IMR-90 (cell line): ENCODE data around the gene FRAS1.

ENCODE experiments used
- BHLHE40 ChIP-seq: fragments of 150-350 bp; IDR thresholded peaks from 2 replicates; pipeline ENCODE4 v1.6.1; 2016; ENCODE audit warnings: mild to moderate bottlenecking, low read depth, low read length
- CEBPB ChIP-seq: IDR thresholded peaks from 2 replicates; pipeline ENCODE4 v1.6.1; 2012; ENCODE audit warnings: low read depth, low read length, improper control_type of control experiment
- FOS ChIP-seq: fragments of 150-350 bp; IDR thresholded peaks from 2 replicates; pipeline ENCODE4 v1.6.1; 2016; ENCODE audit warnings: low read depth, low read length
- MAFK ChIP-seq: IDR thresholded peaks from 2 replicates; pipeline ENCODE4 v1.6.1; 2012; ENCODE audit warnings: low read depth, low read length, improper control_type of control experiment
- POLR2A ChIP-seq: IDR thresholded peaks from 2 replicates; pipeline ENCODE4 v1.6.1; 2012; ENCODE audit warnings: mild to moderate bottlenecking, low read depth, low read length
- RAD21 ChIP-seq: IDR thresholded peaks from 2 replicates; pipeline ENCODE4 v1.6.1; 2012; ENCODE audit warnings: low read length, improper control_type of control experiment
- RCOR1 ChIP-seq: IDR thresholded peaks from 2 replicates; pipeline ENCODE4 v1.6.1; 2012; ENCODE audit warnings: mild to moderate bottlenecking, low read length, improper control_type of control experiment; ENCODE audit not compliant: insufficient replicate concordance
- RFX5 ChIP-seq: IDR thresholded peaks from 2 replicates; pipeline ENCODE4 v1.8.0; 2012; ENCODE audit warnings: low read depth, mild to moderate bottlenecking, low read length, moderate library complexity
- SMC3 ChIP-seq: fragments of 150-350 bp; IDR thresholded peaks from 2 replicates; pipeline ENCODE4 v1.6.1; 2016; ENCODE audit warnings: low read depth, mild to moderate bottlenecking, antibody characterized with exemption, low read length, moderate library complexity
- TF ChIP-seq, protein P1 (sequence below): fragments of 150-350 bp; IDR thresholded peaks from 2 replicates; pipeline ENCODE4 v1.6.1; 2016; ENCODE audit warnings: low read depth, mild to moderate bottlenecking, low read length, moderate library complexity, borderline replicate concordance
- TF ChIP-seq, protein P2 (sequence below): conservative IDR thresholded peaks from 2 replicates; pipeline ENCODE4 v1.5.1; 2012; ENCODE audit warnings: mild to moderate bottlenecking, low read depth, low read length, improper control_type of control experiment

DNA sequence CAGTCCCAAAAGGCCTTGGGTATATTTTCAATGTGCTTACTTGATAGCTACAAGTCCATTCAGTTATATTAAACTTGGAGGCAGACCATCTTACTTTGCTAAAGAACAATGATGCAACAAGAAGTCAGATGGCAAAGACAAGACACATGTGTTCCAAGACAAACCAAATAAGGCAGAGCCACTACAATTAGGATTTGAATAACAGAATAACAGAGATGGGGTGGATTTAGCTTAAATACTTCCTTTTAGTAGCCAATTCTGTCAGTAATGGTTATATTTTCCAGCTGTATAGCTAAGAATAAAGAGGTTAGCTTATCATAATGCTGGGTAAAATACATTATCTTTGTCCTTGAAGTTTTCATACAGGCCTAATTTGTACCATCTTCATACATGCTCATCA, 37.7 kb upstream of the FRAS1 start:
- TF ChIP-seq, protein P1, sequence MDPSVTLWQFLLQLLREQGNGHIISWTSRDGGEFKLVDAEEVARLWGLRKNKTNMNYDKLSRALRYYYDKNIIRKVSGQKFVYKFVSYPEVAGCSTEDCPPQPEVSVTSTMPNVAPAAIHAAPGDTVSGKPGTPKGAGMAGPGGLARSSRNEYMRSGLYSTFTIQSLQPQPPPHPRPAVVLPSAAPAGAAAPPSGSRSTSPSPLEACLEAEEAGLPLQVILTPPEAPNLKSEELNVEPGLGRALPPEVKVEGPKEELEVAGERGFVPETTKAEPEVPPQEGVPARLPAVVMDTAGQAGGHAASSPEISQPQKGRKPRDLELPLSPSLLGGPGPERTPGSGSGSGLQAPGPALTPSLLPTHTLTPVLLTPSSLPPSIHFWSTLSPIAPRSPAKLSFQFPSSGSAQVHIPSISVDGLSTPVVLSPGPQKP, result no peak
- TF ChIP-seq BHLHE40, result no peak
- no peak for TF ChIP-seq RCOR1
- TF ChIP-seq POLR2A, result no peak
- TF ChIP-seq, protein P2, sequence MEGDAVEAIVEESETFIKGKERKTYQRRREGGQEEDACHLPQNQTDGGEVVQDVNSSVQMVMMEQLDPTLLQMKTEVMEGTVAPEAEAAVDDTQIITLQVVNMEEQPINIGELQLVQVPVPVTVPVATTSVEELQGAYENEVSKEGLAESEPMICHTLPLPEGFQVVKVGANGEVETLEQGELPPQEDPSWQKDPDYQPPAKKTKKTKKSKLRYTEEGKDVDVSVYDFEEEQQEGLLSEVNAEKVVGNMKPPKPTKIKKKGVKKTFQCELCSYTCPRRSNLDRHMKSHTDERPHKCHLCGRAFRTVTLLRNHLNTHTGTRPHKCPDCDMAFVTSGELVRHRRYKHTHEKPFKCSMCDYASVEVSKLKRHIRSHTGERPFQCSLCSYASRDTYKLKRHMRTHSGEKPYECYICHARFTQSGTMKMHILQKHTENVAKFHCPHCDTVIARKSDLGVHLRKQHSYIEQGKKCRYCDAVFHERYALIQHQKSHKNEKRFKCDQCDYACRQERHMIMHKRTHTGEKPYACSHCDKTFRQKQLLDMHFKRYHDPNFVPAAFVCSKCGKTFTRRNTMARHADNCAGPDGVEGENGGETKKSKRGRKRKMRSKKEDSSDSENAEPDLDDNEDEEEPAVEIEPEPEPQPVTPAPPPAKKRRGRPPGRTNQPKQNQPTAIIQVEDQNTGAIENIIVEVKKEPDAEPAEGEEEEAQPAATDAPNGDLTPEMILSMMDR, result no peak
- TF ChIP-seq RAD21, result no peak
- no peak for TF ChIP-seq RFX5
- no peak for TF ChIP-seq CEBPB
- no peak for TF ChIP-seq SMC3
- TF ChIP-seq FOS, result no peak
- no peak for TF ChIP-seq MAFK
